Breast epithelium (tissue), 3 donors: Measurements from ENCODE around the gene DCTN2.

Source experiments
- CTCF ChIP-seq, 3 donors: fragments of 450-650 bp; IDR thresholded peaks; one replicate each; pipeline ENCODE4 v1.5.1; 2016 to 2017; ENCODE audit warnings: antibody characterized with exemption in 3 of 3, mild to moderate bottlenecking in 3 of 3, moderate library complexity in 3 of 3
- POLR2A ChIP-seq: fragments of 450-650 bp; IDR thresholded peaks from one replicate; pipeline ENCODE4 v1.6.1; 2016; ENCODE audit warnings: antibody characterized with exemption, mild to moderate bottlenecking, moderate library complexity
- POLR2AphosphoS5 ChIP-seq, 3 donors: sonication (generic); formaldehyde crosslinking; IDR thresholded peaks; one replicate each; pipeline ENCODE4 v1.6.1; 2017; ENCODE audit warnings: antibody characterized with exemption in 3 of 3

DNA sequence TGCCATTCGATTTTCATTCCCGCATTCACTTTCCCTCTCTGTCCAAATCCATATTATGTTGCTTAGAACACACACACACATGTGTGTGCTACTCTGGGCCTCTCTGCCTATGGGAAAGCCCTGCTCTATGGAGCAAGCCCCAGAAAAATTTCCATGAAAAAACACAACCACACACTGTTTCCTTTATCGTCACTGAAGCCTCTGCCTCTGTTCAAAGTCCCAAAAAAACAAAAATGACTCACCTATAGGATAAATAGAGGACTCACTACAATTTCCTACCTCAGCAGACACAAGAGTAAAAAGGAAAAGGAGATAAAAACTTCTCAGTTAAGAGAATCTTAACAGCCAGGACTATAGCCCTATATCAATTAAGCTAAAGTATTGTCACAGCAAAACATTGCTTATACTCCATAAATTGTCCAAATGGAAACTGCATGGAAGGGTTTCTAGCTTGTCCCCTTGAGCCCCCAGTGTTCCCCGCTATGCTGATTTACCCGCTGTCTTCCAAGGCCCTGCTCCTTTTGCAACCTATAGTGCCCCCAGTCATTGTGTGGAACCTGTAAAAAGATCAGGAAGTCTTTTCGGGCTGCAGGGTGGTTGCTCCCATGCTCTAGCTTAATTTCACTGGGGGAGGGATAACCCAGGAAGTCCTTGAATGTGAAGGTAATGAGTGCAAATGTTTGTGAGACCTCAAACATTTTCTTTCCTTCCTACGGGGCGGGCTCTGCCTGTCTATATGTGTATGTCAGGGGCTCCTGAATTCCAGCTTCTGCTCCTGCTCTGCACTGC, 32.9 kb upstream of the DCTN2 start:
- TF ChIP-seq POLR2A (no peak), CTCF (IDR thresholded peaks at IDR 0.05) (no peak), POLR2AphosphoS5 (IDR thresholded peaks at IDR 0.05) (no peak)
